Measurements from ENCODE around the gene ENC1. TPM values are rescaled to one million over a fixed set of nuclear protein-coding genes. Genes with fewer than 3 reads are reported as not detected.
A peak's percentile ranks its signal among the peaks of the same experiment; 100 is the strongest.

The ENC1 gene
- total and polyA plus RNA-seq, 8 donors, result 34.6 to 265 (median 169) TPM

- peaks cover 5 to 10% of the 10 kb centered on the region in 2 donors for H3K4me1 ChIP-seq
- no peak overlapping the region for H3K4me3 ChIP-seq
- no peak for DNase-seq
- intact Hi-C loops (cut with DNase I), result no loop called here
- no peak overlapping the region for H3K27ac ChIP-seq
- TF ChIP-seq CTCF (IDR thresholded peaks at IDR 0.05), result no peak
- no peaks in the 10 kb centered on the region for H3K9me3 ChIP-seq
- no peak for ATAC-seq
- H3K27me3 ChIP-seq, result no peaks in the 10 kb centered on the region
- H3K36me3 ChIP-seq, result peaks cover 0 to 31% of the 10 kb centered on the region in 2 donors
These were observed 14.7 kb downstream of the ENC1 start for GRCh38 chr5:74625742-74626241.

- Histone ChIP-seq H3K4me3 (no peak overlapping the region), H3K36me3 (peaks cover 0 to 25% of the 10 kb centered on the region in 2 donors), H3K27ac (no peak overlapping the region), H3K27me3 (no peaks in the 10 kb centered on the region), H3K4me1 (peaks cover 1 to 2% of the 10 kb centered on the region in 2 donors), H3K9me3 (no peaks in the 10 kb centered on the region)
- TF ChIP-seq CTCF (IDR thresholded peaks at IDR 0.05), result no peak
- DNase-seq, result no peak
- no peak for ATAC-seq
- intact Hi-C loops (cut with DNase I), result no loop called here
These were observed 15.5 kb downstream of the ENC1 start for GRCh38 chr5:74624931-74625505.

- peaks cover 0 to 20% of the 10 kb centered on the region in 2 donors for H3K36me3 ChIP-seq
- no peak for DNase-seq
- no peak overlapping the region for H3K27ac ChIP-seq
- no peaks in the 10 kb centered on the region for H3K27me3 ChIP-seq
- H3K4me3 ChIP-seq, result no peak overlapping the region
- ATAC-seq, result peak; percentile 89
- H3K9me3 ChIP-seq, result no peaks in the 10 kb centered on the region
- no peaks in the 10 kb centered on the region for H3K4me1 ChIP-seq
- intact Hi-C loops (cut with DNase I), result no loop called here
- TF ChIP-seq CTCF (IDR thresholded peaks at IDR 0.05), result no peak
These were observed 16.0 kb downstream of the ENC1 start for GRCh38 chr5:74624501-74624900.

GRCh38 chr5:74623748-74624408, 16.6 kb downstream of the ENC1 start:
- no peak for DNase-seq
- intact Hi-C loops (cut with DNase I), result no loop called here
- Histone ChIP-seq H3K27ac (no peak overlapping the region), H3K9me3 (no peaks in the 10 kb centered on the region), H3K36me3 (peaks cover 0 to 15% of the 10 kb centered on the region in 2 donors), H3K4me3 (no peak overlapping the region), H3K27me3 (no peaks in the 10 kb centered on the region), H3K4me1 (no peaks in the 10 kb centered on the region)
- no peak for TF ChIP-seq CTCF (IDR thresholded peaks at IDR 0.05)
- ATAC-seq, result no peak

- Histone ChIP-seq H3K4me1 (no peaks in the 10 kb centered on the region), H3K27ac (no peak overlapping the region), H3K9me3 (no peaks in the 10 kb centered on the region), H3K4me3 (no peak overlapping the region), H3K36me3 (peaks cover 0 to 10% of the 10 kb centered on the region in 2 donors), H3K27me3 (no peaks in the 10 kb centered on the region)
- intact Hi-C loops (cut with DNase I), result no loop called here
- no peak for TF ChIP-seq CTCF (IDR thresholded peaks at IDR 0.05)
- no peak for ATAC-seq
- no peak for DNase-seq
These were observed 17.4 kb downstream of the ENC1 start for GRCh38 chr5:74623006-74623611.

Measured in left lung (tissue), 10 donors.